ENCODE results near the gene IGF1R. TPM values are rescaled to one million over a fixed set of nuclear protein-coding genes. Genes with fewer than 3 reads are reported as not detected.
"Not testable (repeated sequence)": the region's sequence is repeated elsewhere in the genome, so short reads cannot be mapped to it uniquely, and the experiment has no call there.

The IGF1R gene
- total RNA-seq = 10 to 100 TPM; 10.3 to 12.6 TPM

- H3K27me3 Mint-ChIP-seq = peaks cover 25 to 44% of the 10 kb centered on the region in 2 donors
- H3K4me1 Mint-ChIP-seq (ENCODE audit: low read depth in 2 of 2) = peaks cover 17 to 27% of the 10 kb centered on the region in 2 donors
- peak; percentile 88 to 90 for ATAC-seq
- no peaks in the 10 kb centered on the region for H3K36me3 Mint-ChIP-seq
- H3K9me3 Mint-ChIP-seq = no peaks in the 10 kb centered on the region
- peak; percentile 88 for DNase-seq (ENCODE audit: low spot score)
- peak within 1 kb of the TSS; percentile 80 for H3K4me3 Mint-ChIP-seq
- H3K27ac Mint-ChIP-seq = no peak within 1 kb of the TSS
These were observed at the start of gene IGF1R for GRCh38 chr15:98647774-98648653. TSS of gene IGF1R (plus strand) at chr15:98648539. CDS start at chr15:98649582, 1,043 bp downstream.

- Mint-ChIP-seq H3K27me3 (peaks cover 13 to 26% of the 10 kb centered on the region in 2 donors), H3K4me1 (ENCODE audit: low read depth in 2 of 2) (peaks cover 7 to 10% of the 10 kb centered on the region in 2 donors), H3K27ac (peak overlapping the region in 1 of 2 donors; percentile 65), H3K36me3 (no peaks in the 10 kb centered on the region), H3K9me3 (no peaks in the 10 kb centered on the region), H3K4me3 (peak overlapping the region; percentile 86)
- ATAC-seq (peak; percentile 72 to 75), DNase-seq (ENCODE audit: low spot score) (no peak)
These were observed 48.2 kb upstream of the IGF1R start for GRCh38 chr15:98599909-98600691.

GRCh38 chr15:98604983-98605382 lies 43.4 kb upstream of the IGF1R start:
- H3K36me3 Mint-ChIP-seq = no peaks in the 10 kb centered on the region
- ATAC-seq = no peak
- H3K4me3 Mint-ChIP-seq = no peak overlapping the region
- H3K27ac Mint-ChIP-seq = no peak overlapping the region
- H3K27me3 Mint-ChIP-seq = peaks cover 0 to 15% of the 10 kb centered on the region in 2 donors
- peaks cover 7 to 8% of the 10 kb centered on the region in 2 donors for H3K4me1 Mint-ChIP-seq (ENCODE audit: low read depth in 2 of 2)
- no peaks in the 10 kb centered on the region for H3K9me3 Mint-ChIP-seq
- DNase-seq (ENCODE audit: low spot score) = no peak

GRCh38 chr15:98609144-98609852 lies 39.0 kb upstream of the IGF1R start:
- Mint-ChIP-seq H3K36me3 (no peaks in the 10 kb centered on the region), H3K27me3 (peaks cover 0 to 6% of the 10 kb centered on the region in 2 donors), H3K4me1 (ENCODE audit: low read depth in 2 of 2) (no peaks in the 10 kb centered on the region), H3K9me3 (no peaks in the 10 kb centered on the region), H3K27ac (no peak overlapping the region), H3K4me3 (no peak overlapping the region)
- no peak for DNase-seq (ENCODE audit: low spot score)
- peak; percentile 20 to 42 for ATAC-seq

GRCh38 chr15:98610991-98611390 lies 37.3 kb upstream of the IGF1R start:
- no peak overlapping the region for H3K27ac Mint-ChIP-seq
- DNase-seq (ENCODE audit: low spot score) (no peak), ATAC-seq (no peak)
- H3K27me3 Mint-ChIP-seq = peaks cover 4% of the 10 kb centered on the region in 2 donors
- H3K4me1 Mint-ChIP-seq (ENCODE audit: low read depth in 2 of 2) = no peaks in the 10 kb centered on the region
- H3K9me3 Mint-ChIP-seq = no peaks in the 10 kb centered on the region
- no peaks in the 10 kb centered on the region for H3K36me3 Mint-ChIP-seq
- no peak overlapping the region for H3K4me3 Mint-ChIP-seq

- Mint-ChIP-seq H3K27me3 (peaks cover 9% of the 10 kb centered on the region in 2 donors), H3K36me3 (no peaks in the 10 kb centered on the region), H3K4me1 (ENCODE audit: low read depth in 2 of 2) (no peaks in the 10 kb centered on the region), H3K4me3 (no peak overlapping the region), H3K9me3 (no peaks in the 10 kb centered on the region), H3K27ac (no peak overlapping the region)
- no peak for DNase-seq (ENCODE audit: low spot score)
- no peak for ATAC-seq
These were observed 36.5 kb upstream of the IGF1R start for GRCh38 chr15:98611808-98612207.

GRCh38 chr15:98612490-98613110 lies 35.7 kb upstream of the IGF1R start:
- Mint-ChIP-seq H3K4me1 (ENCODE audit: low read depth in 2 of 2) (no peaks in the 10 kb centered on the region), H3K36me3 (no peaks in the 10 kb centered on the region), H3K27me3 (peaks cover 9 to 13% of the 10 kb centered on the region in 2 donors), H3K27ac (no peak overlapping the region), H3K4me3 (no peak overlapping the region), H3K9me3 (no peaks in the 10 kb centered on the region)
- ATAC-seq (no peak), DNase-seq (ENCODE audit: low spot score) (no peak)

GRCh38 chr15:98614681-98615080 lies 33.7 kb upstream of the IGF1R start:
- DNase-seq (ENCODE audit: low spot score) = no peak

GRCh38 chr15:98616397-98616796 lies 31.9 kb upstream of the IGF1R start:
- Mint-ChIP-seq H3K4me3 (no peak overlapping the region), H3K9me3 (no peaks in the 10 kb centered on the region), H3K27ac (no peak overlapping the region), H3K4me1 (ENCODE audit: low read depth in 2 of 2) (no peaks in the 10 kb centered on the region), H3K36me3 (peaks cover 4% of the 10 kb centered on the region), H3K27me3 (peaks cover 21 to 32% of the 10 kb centered on the region in 2 donors)
- no peak for ATAC-seq
- no peak for DNase-seq (ENCODE audit: low spot score)

More at GRCh38 chr15:98614681-98615080, 33.7 kb upstream of the IGF1R start:
- Mint-ChIP-seq H3K36me3 (no peaks in the 10 kb centered on the region), H3K27ac (no peak overlapping the region), H3K9me3 (no peaks in the 10 kb centered on the region), H3K4me1 (ENCODE audit: low read depth in 2 of 2) (no peaks in the 10 kb centered on the region), H3K4me3 (no peak overlapping the region), H3K27me3 (peaks cover 13 to 15% of the 10 kb centered on the region in 2 donors)
- no peak for ATAC-seq

GRCh38 chr15:98617328-98617980 lies 30.9 kb upstream of the IGF1R start:
- H3K27me3 Mint-ChIP-seq = peaks cover 23 to 39% of the 10 kb centered on the region in 2 donors
- ATAC-seq = no peak
- no peak for DNase-seq (ENCODE audit: low spot score)
- no peaks in the 10 kb centered on the region for H3K4me1 Mint-ChIP-seq (ENCODE audit: low read depth in 2 of 2)
- H3K27ac Mint-ChIP-seq = no peak overlapping the region
- no peak overlapping the region for H3K4me3 Mint-ChIP-seq
- H3K36me3 Mint-ChIP-seq = peaks cover 4% of the 10 kb centered on the region
- H3K9me3 Mint-ChIP-seq = no peaks in the 10 kb centered on the region

GRCh38 chr15:98618576-98618975 lies 29.8 kb upstream of the IGF1R start:
- H3K4me1 Mint-ChIP-seq (ENCODE audit: low read depth in 2 of 2); H3K9me3 Mint-ChIP-seq; DNase-seq (ENCODE audit: low spot score); H3K4me3 Mint-ChIP-seq; H3K36me3 Mint-ChIP-seq; ATAC-seq; H3K27ac Mint-ChIP-seq: not testable (repeated sequence)
- peaks cover 27 to 46% of the 10 kb centered on the region in 2 donors for H3K27me3 Mint-ChIP-seq

- H3K27me3 Mint-ChIP-seq = peaks cover 32 to 47% of the 10 kb centered on the region in 2 donors
- no peaks in the 10 kb centered on the region for H3K4me1 Mint-ChIP-seq (ENCODE audit: low read depth in 2 of 2)
These were observed 28.3 kb upstream of the IGF1R start for GRCh38 chr15:98620020-98620419.

GRCh38 chr15:98621021-98621420 lies 27.3 kb upstream of the IGF1R start:
- H3K9me3 Mint-ChIP-seq = no peaks in the 10 kb centered on the region
- peaks cover 4% of the 10 kb centered on the region for H3K36me3 Mint-ChIP-seq
- H3K4me3 Mint-ChIP-seq = no peak overlapping the region
- ATAC-seq (no peak), DNase-seq (ENCODE audit: low spot score) (no peak)
- no peaks in the 10 kb centered on the region for H3K4me1 Mint-ChIP-seq (ENCODE audit: low read depth in 2 of 2)
- H3K27ac Mint-ChIP-seq = no peak overlapping the region
- H3K27me3 Mint-ChIP-seq = peaks cover 31 to 43% of the 10 kb centered on the region in 2 donors

More at GRCh38 chr15:98620020-98620419, 28.3 kb upstream of the IGF1R start:
- H3K4me3 Mint-ChIP-seq = no peak overlapping the region
- DNase-seq (ENCODE audit: low spot score) = no peak
- H3K27ac Mint-ChIP-seq = no peak overlapping the region
- H3K9me3 Mint-ChIP-seq = no peaks in the 10 kb centered on the region
- ATAC-seq = no peak
- peaks cover 4% of the 10 kb centered on the region for H3K36me3 Mint-ChIP-seq
